A549 (cell line): ENCODE data around the gene ENO3. TPM values are rescaled to one million over a fixed set of nuclear protein-coding genes. Genes with fewer than 3 reads are reported as not detected.
"Not testable (repeated sequence)": the region's sequence is repeated elsewhere in the genome, so short reads cannot be mapped to it uniquely, and the experiment has no call there.

Experiments used
- ATAC-seq, 2 experiments: fragments of 200-7000 bp in 1 of 2; fragments of >200 bp in 1 of 2; cut with Nextera tagmentation in 1 of 2; cut with Tn5 transposase in 1 of 2; 3 replicates each; pipeline versions ENCODE4 v1.8.0 to v1.9.1; 2018 to 2020; ENCODE audit warnings: mild to moderate bottlenecking in 1 of 2, moderate library complexity in 1 of 2
- CTCF ChIA-PET: fragments of 300-600 bp; sonication (Branson Sonifier 250); formaldehyde crosslinking; extraction: SDS; loops from one replicate; lab custom pipeline; 2021; ENCODE audit warnings: antibody characterized with exemption, inconsistent platforms; lab: Yijun Ruan, JAX
- POLR2A ChIA-PET: fragments of 350-600 bp; formaldehyde crosslinking; extraction: SDS; loops from one replicate; lab custom pipeline; 2021; ENCODE audit warnings: antibody characterized with exemption, inconsistent platforms; lab: Yijun Ruan, JAX
- DNase-seq, 2 experiments: peaks; one replicate each; pipeline versions ENCODE4 v3.0.0 to v3.0.0-alpha.2; 2011 to 2016; ENCODE audit warnings: low read depth in 1 of 2, low spot score in 1 of 2
- FAIRE-seq: peaks from 2 replicates; lab custom pipeline; 2011; peaks lifted over from hg19 to GRCh38; lab: Jason Lieb, UNC
- H3K27ac ChIP-seq, 2 experiments: fragments of >200 bp; sonication (Bioruptor Twin); formaldehyde crosslinking; 3 replicates each; pipeline ENCODE4 v1.5.1; 2016 to 2017
- H3K4me1 ChIP-seq: fragments of >200 bp; sonication (Bioruptor Twin); formaldehyde crosslinking; 3 replicates; pipeline ENCODE4 v1.6.1; 2016
- H3K4me2 ChIP-seq: fragments of >200 bp; sonication (Bioruptor Twin); formaldehyde crosslinking; 3 replicates; pipeline ENCODE4 v1.6.1; 2016
- H3K4me3 ChIP-seq: fragments of >200 bp; sonication (Bioruptor Twin); formaldehyde crosslinking; 3 replicates; pipeline ENCODE4 v1.5.1; 2016
- H3K9me3 ChIP-seq: fragments of >200 bp; sonication (Bioruptor Twin); formaldehyde crosslinking; 3 replicates; pipeline ENCODE4 v1.6.1; 2016
- BCL3 ChIP-seq: fragments of >200 bp; sonication (Bioruptor Twin); formaldehyde crosslinking; IDR thresholded peaks from 3 replicates; pipeline ENCODE4 v1.6.1; 2016
- BHLHE40 ChIP-seq: IDR thresholded peaks from 2 replicates; pipeline ENCODE4 v1.6.1; 2012; ENCODE audit warnings: low read depth, low read length, inconsistent platforms
- CBX8 ChIP-seq: fragments of 200-600 bp; sonication (generic); IDR thresholded peaks from 2 replicates; pipeline ENCODE4 v1.6.1; 2016
- CTCF ChIP-seq: fragments of >200 bp; sonication (Bioruptor Twin); formaldehyde crosslinking; IDR thresholded peaks from 3 replicates; pipeline ENCODE4 v1.5.1; 2016
- E2F6 ChIP-seq: IDR thresholded peaks from 2 replicates; pipeline ENCODE4 v1.6.1; 2012; ENCODE audit warnings: low read depth, borderline replicate concordance
- EHF ChIP-seq: fragments of 250-450 bp; sonication (Bioruptor Pico); IDR thresholded peaks from 2 replicates; pipeline ENCODE4 v1.5.0; 2020; ENCODE audit warnings: mild to moderate bottlenecking
- EHMT2 ChIP-seq: fragments of 200-600 bp; sonication (generic); IDR thresholded peaks from 2 replicates; pipeline ENCODE4 v1.6.1; 2016; ENCODE audit warnings: antibody characterized with exemption, low read depth, mild to moderate bottlenecking, moderate library complexity
- ELK1 ChIP-seq: fragments of 150-350 bp; IDR thresholded peaks from 2 replicates; pipeline ENCODE4 v1.6.1; 2014; ENCODE audit warnings: low read depth, mild to moderate bottlenecking, low read length
- ESRRA ChIP-seq: fragments of 150-350 bp; IDR thresholded peaks from 2 replicates; pipeline ENCODE4 v1.6.1; 2014; ENCODE audit warnings: mild to moderate bottlenecking, low read length, borderline replicate concordance
- FOSL2 ChIP-seq, 2 experiments: fragments of 450-650 bp in 1 of 2; fragments of >200 bp in 1 of 2; sonication (Bioruptor Twin) in 1 of 2; formaldehyde crosslinking; IDR thresholded peaks; 2 replicates each; pipeline versions ENCODE4 v1.5.0 to v1.6.1; 2016 to 2020; ENCODE audit warnings: mild to moderate bottlenecking in 1 of 2, moderate library complexity in 1 of 2
- FOXS1 ChIP-seq: fragments of 250-450 bp; sonication (Bioruptor Pico); IDR thresholded peaks from 2 replicates; pipeline ENCODE4 v1.5.0; 2020; ENCODE audit warnings: mild to moderate bottlenecking, moderate library complexity
- HDAC2 ChIP-seq: fragments of 200-600 bp; sonication (generic); IDR thresholded peaks from 2 replicates; pipeline ENCODE4 v1.6.1; 2016
- JUN ChIP-seq, 2 experiments: fragments of >200 bp; sonication (Bioruptor Twin); formaldehyde crosslinking; IDR thresholded peaks; 2 replicates in 1 of 2; 3 replicates in 1 of 2; pipeline ENCODE4 v1.6.1; 2016 to 2017
- JUNB ChIP-seq: fragments of >200 bp; sonication (Bioruptor Twin); formaldehyde crosslinking; IDR thresholded peaks from 2 replicates; pipeline ENCODE4 v1.6.1; 2016
- KDM5A ChIP-seq: fragments of 200-600 bp; sonication (generic); IDR thresholded peaks from 2 replicates; pipeline ENCODE4 v1.6.1; 2016; ENCODE audit warnings: antibody characterized with exemption, mild to moderate bottlenecking
- MYC ChIP-seq: IDR thresholded peaks from 2 replicates; pipeline ENCODE4 v1.6.1; 2012; ENCODE audit warnings: mild to moderate bottlenecking, inconsistent platforms, low read length, improper control_type of control experiment, borderline replicate concordance
- NR3C1 ChIP-seq: fragments of >200 bp; sonication (Bioruptor Twin); formaldehyde crosslinking; IDR thresholded peaks from 3 replicates; pipeline ENCODE4 v1.6.1; 2017
- PHF8 ChIP-seq: fragments of 200-600 bp; sonication (generic); IDR thresholded peaks from 2 replicates; pipeline ENCODE4 v1.6.1; 2016; ENCODE audit warnings: low read depth, mild to moderate bottlenecking, antibody characterized with exemption, moderate library complexity, borderline replicate concordance
- POLR2A ChIP-seq: IDR thresholded peaks from 2 replicates; pipeline ENCODE4 v1.6.1; 2012; ENCODE audit warnings: mild to moderate bottlenecking, low read length
- POLR2AphosphoS2 ChIP-seq: conservative IDR thresholded peaks from 2 replicates; pipeline ENCODE4 v1.6.1; 2012; ENCODE audit warnings: low read length, improper control_type of control experiment, inconsistent platforms
- RAD21 ChIP-seq, 2 experiments: fragments of >200 bp in 1 of 2; sonication (Bioruptor Twin) in 1 of 2; formaldehyde crosslinking in 1 of 2; IDR thresholded peaks in 1 of 2; conservative IDR thresholded peaks in 1 of 2; 2 replicates in 1 of 2; 3 replicates in 1 of 2; pipeline ENCODE4 v1.6.1; 2012 to 2018; ENCODE audit warnings: inconsistent platforms in 1 of 2
- SMC3 ChIP-seq: fragments of >200 bp; sonication (Bioruptor Twin); formaldehyde crosslinking; IDR thresholded peaks from 3 replicates; pipeline ENCODE4 v1.6.1; 2018; ENCODE audit warnings: inconsistent platforms
- SREBF2 ChIP-seq: fragments of 450-650 bp; IDR thresholded peaks from 2 replicates; pipeline ENCODE4 v1.6.1; 2014; ENCODE audit warnings: mild to moderate bottlenecking, moderate library complexity
- TFCP2L1 ChIP-seq: fragments of 250-450 bp; sonication (Bioruptor Pico); IDR thresholded peaks from 2 replicates; pipeline ENCODE4 v1.5.0; 2021; ENCODE audit warnings: mild to moderate bottlenecking
- ZFP36 ChIP-seq: fragments of 450-650 bp; IDR thresholded peaks from 2 replicates; pipeline ENCODE4 v1.6.1; 2014; ENCODE audit warnings: borderline replicate concordance; ENCODE audit not compliant: partially characterized antibody
- WGBS: methylation state at CpG from one replicate; pipeline ENCODE4 v1.1.6; 2017; ENCODE audit errors: missing lambda C conversion rate; 5-methylcytosine and 5-hydroxymethylcytosine counted together
- polyA plus RNA-seq, 4 experiments: library from polyadenylated mRNA; depleted of rRNA in 3 of 4; stranded (reverse); fragments of >200 nt; fragmentation: RNase III in 1 of 4; extraction: RNeasy Plus Mini Kit Qiagen cat#74134 plus additional on column Dnase treatment in 1 of 4; gene quantifications; 2 replicates in 3 of 4; 3 replicates in 1 of 4; pipeline ENCODE4 v1.2.3, GENCODE V29; 2011 to 2017
- TF ChIP-seq, protein P1 (sequence below): fragments of 450-650 bp; IDR thresholded peaks from 2 replicates; pipeline ENCODE4 v1.6.1; 2014; ENCODE audit warnings: antibody characterized with exemption
- TF ChIP-seq, protein P2 (sequence below): IDR thresholded peaks from 2 replicates; pipeline ENCODE4 v1.6.1; 2012

The ENO3 gene
- polyA plus RNA-seq, 2 of the 4 experiments (the other 2 are of a cell fraction), result 52.5 to 109 TPM

- POLR2A ChIA-PET, result interaction anchor here (1.5 kb wide), 1 partner anchor 37 kb away, joined by 3 read pairs; the partner anchor contains the start of genes RNF167 and SLC25A11
- peak; percentile 74 to 85 for ATAC-seq
These were observed 47.7 kb upstream of the ENO3 start, which contains the start of gene CHRNE for GRCh38 chr17:4903051-4903818. Gene CHRNE, minus strand, starts transcription at chr17:4903098. Its CDS starts 35 bp downstream, at chr17:4903063.

GRCh38 chr17:4906642-4907041 lies 44.3 kb upstream of the ENO3 start:
- H3K9me3 ChIP-seq, H3K4me3 ChIP-seq, H3K4me2 ChIP-seq, POLR2A ChIA-PET, ATAC-seq, DNase-seq, H3K27ac ChIP-seq: not testable (repeated sequence)
- CTCF ChIA-PET, result interaction anchor here (1.5 to 1.9 kb wide), 2 partner anchors 156 to 197 kb away, joined by 5 to 7 read pairs; partner anchors contain the start of gene ARRB2
- peaks cover 13% of the 10 kb centered on the region; the same call in 1 of the 3 replicates for H3K4me1 ChIP-seq
- FAIRE-seq, result peak; percentile 76

More at GRCh38 chr17:4903051-4903818, 47.7 kb upstream of the ENO3 start, which contains the start of gene CHRNE:
- CTCF ChIA-PET, result interaction anchor here (0.6 to 8.2 kb wide), 45 partner anchors 9 to 1532 kb away, joined by 3 to 83 read pairs (median 4); partner anchors contain the start of genes AIPL1, ARRB2, CAMTA2 and GLTPD2
- Histone ChIP-seq H3K4me2 (peak within 1 kb of the TSS; percentile 19; the same call in 1 of the 3 replicates), H3K9me3 (no peaks in the 10 kb centered on the region), H3K4me1 (0 out of 3 replicates have a peak, but pooled peaks cover 5% of the 10 kb centered on the region), H3K4me3 (no peak within 1 kb of the TSS), H3K27ac (no peak within 1 kb of the TSS)
- WGBS, result 27% methylated on average over 10 of the region's 10 CpGs
- FAIRE-seq (peak; percentile 96), DNase-seq (peak; percentile 58 to 89)
- TF ChIP-seq RAD21 (conservative IDR thresholded peaks at IDR 0.05 in 1 of 2, IDR thresholded peaks at IDR 0.05 in 1 of 2), result peak; percentile 62 to 73
- TF ChIP-seq BCL3, result no peak
- TF ChIP-seq SREBF2, result no peak
- TF ChIP-seq NR3C1, result no peak
- TF ChIP-seq HDAC2, result no peak
- TF ChIP-seq BHLHE40, result peak; percentile 81
- TF ChIP-seq E2F6, result no peak
- TF ChIP-seq CBX8, result no peak
- TF ChIP-seq EHF (CRISPR knock-in tag), result no peak
- no peak for TF ChIP-seq EHMT2
- TF ChIP-seq TFCP2L1 (CRISPR knock-in tag), result no peak
- TF ChIP-seq SMC3, result peak; percentile 68
- TF ChIP-seq ELK1, result no peak
- 0 out of 2 replicates have a peak, but pooled peaks have one; percentile 29 for TF ChIP-seq MYC
- no peak for TF ChIP-seq FOSL2 (IDR thresholded peaks at IDR 0.05)
- TF ChIP-seq FOSL2 (CRISPR knock-in tag; IDR thresholded peaks at IDR 0.05), result no peak
- TF ChIP-seq POLR2A, result no peak
- no peak for TF ChIP-seq JUNB
- TF ChIP-seq POLR2AphosphoS2, result no peak
- no peak for TF ChIP-seq PHF8
- TF ChIP-seq JUN (IDR thresholded peaks at IDR 0.05), result 0 out of 5 replicates have a peak, but pooled peaks of 1 of the 2 experiments have one; percentile 14
- no peak for TF ChIP-seq ZFP36
- TF ChIP-seq, protein P1, sequence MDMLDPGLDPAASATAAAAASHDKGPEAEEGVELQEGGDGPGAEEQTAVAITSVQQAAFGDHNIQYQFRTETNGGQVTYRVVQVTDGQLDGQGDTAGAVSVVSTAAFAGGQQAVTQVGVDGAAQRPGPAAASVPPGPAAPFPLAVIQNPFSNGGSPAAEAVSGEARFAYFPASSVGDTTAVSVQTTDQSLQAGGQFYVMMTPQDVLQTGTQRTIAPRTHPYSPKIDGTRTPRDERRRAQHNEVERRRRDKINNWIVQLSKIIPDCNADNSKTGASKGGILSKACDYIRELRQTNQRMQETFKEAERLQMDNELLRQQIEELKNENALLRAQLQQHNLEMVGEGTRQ, result no peak
- TF ChIP-seq CTCF, result peak; percentile 90
- no peak for TF ChIP-seq ESRRA
- TF ChIP-seq KDM5A, result no peak
- no peak for TF ChIP-seq FOXS1 (CRISPR knock-in tag)
- TF ChIP-seq, protein P2, sequence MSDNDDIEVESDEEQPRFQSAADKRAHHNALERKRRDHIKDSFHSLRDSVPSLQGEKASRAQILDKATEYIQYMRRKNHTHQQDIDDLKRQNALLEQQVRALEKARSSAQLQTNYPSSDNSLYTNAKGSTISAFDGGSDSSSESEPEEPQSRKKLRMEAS, result peak; percentile 61; the same call in 1 of the 2 replicates
